HG02938 (cell line): ENCODE data around the gene TBC1D22A.

Experiments used
- ATAC-seq: cut with Tn5 transposase; IDR thresholded peaks from one replicate; pipeline ENCODE4 v1.9.1; 2021; ENCODE audit warnings: mild to moderate bottlenecking, moderate library complexity; ENCODE audit not compliant: unreplicated experiment

TBC1D22A gene

DNA sequence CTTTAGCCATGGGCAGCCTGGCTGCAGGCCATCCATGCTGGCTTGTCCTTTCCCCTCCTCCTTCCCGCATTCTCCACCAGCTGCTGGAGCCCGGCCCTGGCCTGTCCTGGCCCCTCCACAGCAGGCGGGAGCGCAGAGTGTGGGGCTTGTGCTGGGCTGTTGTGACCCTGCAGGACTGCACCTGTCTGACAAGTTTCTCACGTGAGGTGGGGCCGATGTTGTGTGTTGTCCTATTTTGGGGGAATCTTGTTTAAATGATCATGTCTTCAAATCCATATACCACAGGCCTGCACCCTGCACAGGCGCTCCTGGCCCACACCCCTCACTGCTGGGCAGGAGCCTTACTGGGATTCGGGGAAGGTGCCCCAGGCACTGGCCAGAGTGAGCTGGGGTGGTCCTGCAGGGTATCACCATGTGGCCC, 30.4 kb downstream of the TBC1D22A start:
- ATAC-seq = no peak

DNA sequence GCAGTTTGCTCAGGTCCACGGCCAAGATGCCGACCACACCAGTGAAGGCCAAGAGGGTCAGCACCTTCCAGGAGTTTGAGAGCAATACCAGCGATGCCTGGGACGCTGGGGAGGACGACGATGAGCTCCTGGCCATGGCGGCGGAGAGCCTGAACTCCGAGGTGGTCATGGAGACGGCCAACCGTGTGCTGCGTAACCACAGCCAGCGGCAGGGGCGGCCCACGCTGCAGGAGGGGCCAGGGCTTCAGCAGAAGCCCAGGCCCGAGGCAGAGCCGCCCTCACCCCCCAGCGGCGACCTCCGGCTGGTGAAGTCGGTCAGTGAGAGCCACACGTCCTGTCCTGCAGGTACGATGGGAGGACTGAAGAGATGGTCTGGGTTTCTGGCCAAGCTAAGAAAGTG, 31.0 kb downstream of the TBC1D22A start:
- ATAC-seq = no peak

DNA sequence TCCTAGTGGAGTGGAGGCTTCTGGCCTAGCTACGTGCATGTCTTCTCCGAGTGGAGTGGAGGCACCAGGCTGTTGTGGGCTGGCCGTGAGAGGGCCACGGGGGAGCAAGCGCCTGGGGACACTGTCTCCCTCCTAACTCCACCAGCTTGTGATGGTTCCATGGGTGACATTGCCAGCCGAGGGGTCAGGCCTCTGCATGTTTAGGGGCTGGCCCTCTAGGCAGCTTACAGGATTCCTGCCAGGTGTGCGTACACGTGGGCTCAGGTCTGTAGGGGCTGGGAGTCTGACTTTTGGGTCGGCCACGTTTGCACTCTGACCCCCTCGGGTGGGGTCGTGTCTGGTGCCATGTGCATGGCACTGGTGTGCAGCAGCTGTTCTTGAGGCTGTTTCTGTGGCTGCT, 31.6 kb downstream of the TBC1D22A start:
- ATAC-seq = no peak

DNA sequence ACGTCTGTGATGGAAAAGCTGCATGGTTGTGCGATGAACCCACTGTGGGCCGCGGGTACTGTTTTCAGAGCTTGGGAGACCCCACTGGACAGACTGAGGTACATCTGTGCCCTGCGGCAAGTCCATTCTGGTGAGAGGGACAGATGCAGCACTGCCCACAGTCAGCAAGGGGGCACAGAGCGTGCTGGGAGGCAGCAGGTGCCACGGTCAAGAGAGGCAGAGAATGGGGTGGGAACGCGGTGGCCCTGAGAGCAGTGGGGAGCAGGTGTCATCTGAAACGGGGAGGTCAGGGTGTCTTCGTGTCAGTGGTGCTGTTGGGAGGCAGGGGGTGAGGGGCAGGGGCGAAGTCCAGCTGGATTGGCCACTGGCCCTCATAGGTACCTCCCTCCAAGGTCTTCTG, 32.0 kb downstream of the TBC1D22A start:
- ATAC-seq = no peak

DNA sequence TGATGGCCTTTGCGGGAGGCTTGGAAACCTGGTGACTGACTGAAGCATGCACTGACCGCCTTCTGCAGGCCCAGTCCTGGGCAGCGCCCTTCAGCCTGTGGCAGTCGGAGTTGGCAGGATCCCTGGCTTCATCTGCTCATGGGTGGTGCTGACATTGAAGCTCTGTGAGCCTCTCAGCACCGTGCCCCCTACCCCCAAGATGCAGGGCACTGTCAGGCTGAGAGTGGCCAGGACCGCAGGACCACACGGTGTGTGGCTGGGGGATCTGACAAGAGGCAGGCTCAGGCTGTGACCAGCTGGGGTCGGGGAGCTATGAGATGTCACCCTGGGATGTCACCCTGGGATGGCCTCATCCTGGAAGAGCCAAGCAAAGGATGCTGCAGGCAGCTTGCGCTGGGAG, 32.7 kb downstream of the TBC1D22A start:
- ATAC-seq = no peak

DNA sequence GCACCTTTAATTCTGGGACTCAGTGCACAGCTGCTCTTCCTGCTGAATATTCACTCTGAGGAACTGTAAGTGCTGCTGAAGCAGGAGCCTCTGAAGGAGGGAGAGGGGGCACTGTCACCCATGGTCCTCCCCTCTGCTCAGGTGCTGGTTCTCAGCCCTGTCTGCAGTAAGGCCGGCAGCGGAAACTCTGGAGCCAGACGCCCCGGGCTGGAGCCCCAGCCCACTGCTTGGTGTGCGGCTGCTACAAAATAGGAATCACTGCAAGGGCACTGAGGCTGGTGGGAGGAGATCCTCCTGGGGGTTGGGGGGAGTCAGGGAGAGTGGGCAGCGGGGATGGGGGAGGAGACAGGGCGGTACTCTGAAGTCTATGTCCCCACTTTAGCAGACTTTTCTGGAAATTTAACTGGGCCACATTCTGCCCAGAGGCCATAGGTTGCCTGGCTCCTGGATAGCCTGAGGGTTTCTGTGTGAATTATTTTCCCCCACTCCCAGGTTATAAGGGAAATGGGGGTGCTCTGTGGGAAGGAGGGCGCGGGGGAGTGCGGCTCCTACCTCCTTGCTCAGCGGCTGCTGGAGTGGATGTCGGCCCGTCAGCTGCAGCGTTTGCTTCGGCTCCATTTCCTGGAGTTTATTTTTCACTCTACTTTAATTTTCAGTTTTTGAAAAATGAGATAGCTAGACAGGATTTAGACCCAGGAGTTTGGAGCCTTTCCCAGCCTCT, 33.6 kb downstream of the TBC1D22A start:
- ATAC-seq = no peak

DNA sequence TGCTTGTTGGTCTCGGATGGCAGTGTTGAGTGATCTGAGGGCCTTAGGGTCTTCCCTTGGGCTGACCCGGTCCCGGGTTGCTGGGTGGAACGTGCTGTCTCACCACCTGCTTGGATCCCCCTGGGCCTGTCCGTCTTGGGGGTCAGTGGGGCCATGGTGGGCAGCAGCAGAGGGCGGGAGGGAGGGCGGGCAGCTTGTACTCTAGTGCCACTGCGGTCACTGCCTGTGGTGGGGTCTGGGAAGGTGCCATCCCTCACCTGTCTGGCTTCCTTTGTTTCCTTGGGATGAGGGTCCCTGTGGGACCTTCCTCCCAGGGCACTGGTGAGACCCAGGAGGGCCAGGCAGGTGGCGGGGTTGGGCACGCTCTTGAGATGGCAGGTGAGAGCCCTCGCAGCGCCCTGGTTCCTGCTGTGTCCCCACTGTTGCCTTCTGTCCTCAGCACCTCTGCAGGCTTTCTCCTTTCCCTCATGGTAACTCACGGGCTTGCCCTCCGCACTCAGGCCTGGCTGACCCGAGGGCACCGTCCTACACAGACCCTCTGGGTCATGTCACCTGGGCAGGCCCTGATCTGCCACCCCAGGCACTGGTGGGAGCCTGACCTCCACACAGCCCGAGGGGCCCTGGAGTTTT, 34.2 kb downstream of the TBC1D22A start:
- ATAC-seq = no peak

DNA sequence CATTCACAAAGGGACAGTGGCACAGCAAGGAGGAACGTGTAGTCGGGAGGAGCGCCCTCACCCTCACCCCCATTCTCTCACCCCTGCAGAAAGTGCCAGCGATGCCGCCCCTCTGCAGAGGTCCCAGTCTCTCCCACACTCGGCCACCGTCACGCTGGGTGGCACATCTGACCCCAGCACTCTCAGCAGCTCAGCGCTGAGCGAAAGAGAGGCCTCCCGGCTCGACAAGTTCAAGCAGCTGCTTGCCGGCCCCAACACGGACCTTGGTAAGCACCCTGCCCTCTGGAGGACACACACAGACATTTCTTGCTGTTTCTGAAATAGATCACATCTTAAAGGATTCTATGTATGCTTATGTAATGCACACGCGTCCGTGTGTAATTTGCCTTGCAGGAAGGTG, 34.9 kb downstream of the TBC1D22A start:
- no peak for ATAC-seq

DNA sequence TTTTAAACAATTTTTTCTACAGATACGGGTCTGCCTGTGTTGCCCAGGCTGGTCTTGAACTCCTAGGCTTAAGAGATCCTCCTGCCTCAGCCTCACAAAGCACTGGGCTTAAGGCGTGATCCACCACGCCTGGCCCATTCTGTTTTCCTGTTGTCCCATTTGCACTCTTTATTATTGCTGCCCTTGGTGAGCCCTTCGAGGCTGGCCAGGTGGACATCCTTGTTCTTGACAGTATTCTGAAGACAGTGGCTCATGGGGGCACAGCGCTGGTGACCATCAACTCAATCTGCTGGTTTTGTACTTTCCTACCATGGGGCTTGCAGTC, 35.6 kb downstream of the TBC1D22A start:
- ATAC-seq = no peak

DNA sequence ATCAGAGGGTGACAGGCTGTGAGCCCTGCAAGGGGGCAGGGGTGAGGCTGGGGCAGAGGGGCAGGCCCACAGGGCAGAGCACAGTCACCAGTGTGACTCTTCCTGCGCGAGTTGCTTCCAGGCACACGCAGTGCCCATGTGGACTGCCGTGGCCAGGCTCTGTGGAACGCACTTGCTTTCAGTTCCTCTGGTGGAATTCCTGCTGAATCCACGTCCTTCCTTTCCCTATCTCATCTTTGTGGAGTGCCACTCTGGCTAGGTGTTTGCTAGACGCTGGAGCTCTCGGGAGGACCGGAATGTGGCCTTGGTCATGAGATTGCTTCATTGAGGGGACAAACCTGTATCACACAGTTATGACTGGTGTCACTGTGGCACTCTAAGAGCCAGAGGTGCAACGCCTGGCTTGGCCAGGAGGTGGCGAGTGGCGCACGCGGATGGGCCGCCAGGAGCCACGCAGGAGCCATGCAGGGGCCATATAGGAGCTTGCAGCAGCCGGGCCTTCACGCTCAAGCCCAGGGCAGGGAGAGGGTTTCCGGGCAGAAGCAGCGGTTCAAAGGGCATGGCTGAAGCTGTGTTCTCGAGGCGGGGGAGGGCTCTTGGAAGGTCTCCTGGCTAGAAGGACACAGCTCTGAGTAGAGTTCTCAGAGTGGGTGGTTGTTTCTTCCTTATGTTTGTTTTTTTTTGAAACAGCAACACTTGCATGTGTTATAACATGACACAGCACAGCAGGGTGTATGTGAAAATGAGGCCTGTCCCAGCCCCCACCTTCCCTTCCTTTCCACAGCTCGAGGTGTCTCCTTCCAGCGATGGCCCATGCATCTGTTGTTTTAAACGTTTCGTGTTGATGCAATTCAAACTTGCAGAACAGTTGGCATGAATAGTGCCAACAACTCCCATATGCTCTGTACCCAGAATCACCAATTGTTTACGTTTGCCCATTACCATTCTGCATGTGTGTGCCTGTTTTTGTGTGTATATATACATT, 36.2 kb downstream of the TBC1D22A start:
- no peak for ATAC-seq

DNA sequence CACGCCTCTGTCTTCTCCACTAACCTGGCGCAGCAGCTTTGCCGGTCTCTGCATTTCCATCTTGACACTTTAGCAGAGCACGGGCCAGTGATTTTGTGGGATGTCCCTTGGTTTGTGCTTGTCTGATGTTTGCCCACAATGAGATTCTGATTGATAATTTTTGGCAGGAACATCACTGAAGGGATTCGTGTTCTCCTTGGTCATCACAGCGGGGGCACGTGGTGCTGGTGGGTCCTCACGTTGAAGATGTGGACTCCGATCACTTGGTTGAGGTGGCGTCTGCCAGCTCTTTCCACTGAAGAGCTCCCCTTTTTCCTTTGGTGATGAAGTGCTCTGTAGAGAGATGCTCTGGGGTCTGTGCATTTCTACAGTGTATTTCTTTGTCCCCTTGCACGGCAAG, 37.2 kb downstream of the TBC1D22A start:
- no peak for ATAC-seq

DNA sequence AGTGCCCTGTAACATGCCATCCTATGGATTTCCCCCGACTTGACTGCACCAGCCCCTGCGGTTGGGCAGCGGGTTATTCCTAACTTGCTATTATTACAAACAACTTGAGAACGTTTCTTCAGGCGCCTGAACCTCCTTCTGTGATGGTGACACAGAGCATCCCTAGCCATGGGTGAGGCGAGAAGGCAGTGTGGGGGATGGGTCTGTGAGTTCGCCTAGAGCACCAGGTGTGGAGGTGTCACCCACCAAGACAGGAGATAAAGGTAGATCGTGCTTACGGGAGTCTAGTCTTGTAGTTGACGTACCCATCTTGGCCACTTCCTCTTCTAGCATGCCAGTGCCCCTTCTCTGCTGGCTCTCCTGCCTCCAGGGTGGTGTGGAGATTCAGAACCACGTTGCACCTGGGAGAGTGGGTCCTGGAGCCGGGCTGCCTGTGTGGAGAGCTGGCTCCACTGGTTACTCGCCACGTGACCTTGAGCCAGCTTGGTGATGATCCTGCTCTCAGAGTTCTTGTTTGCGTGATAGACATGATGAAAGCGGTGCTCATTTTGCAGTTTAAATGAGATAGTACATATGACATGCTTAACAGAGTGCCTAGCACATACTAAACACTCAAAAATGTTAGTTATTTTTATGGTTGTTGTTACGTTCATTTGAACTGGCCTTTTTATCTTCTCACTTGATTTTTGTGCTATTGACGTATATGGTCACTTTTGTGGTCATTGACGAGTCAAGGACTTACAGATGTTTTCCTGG, 37.8 kb downstream of the TBC1D22A start:
- no peak for ATAC-seq

DNA sequence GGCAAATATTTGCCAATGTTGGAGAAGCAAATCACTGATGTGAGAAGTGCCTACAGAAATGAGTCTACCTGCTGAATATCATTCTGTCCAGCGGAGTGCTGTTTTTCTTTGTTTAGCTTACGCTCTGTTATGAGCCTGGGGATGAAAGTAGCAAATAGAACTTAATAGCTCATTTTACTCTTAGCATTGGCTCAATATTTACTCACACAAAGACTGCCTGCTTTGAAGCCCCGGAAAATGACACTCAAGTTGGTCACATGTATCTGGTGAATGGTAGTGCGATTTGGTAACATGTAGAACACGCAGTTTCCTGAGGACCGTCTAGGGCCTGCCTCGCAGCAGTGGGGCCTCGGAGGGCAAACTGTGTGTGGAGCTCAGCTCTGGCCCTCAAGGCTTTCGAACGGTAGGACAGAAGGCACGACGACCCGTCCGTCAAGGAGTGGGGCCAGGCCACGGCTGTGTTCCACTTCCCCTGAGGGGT, 38.9 kb downstream of the TBC1D22A start:
- ATAC-seq = no peak

DNA sequence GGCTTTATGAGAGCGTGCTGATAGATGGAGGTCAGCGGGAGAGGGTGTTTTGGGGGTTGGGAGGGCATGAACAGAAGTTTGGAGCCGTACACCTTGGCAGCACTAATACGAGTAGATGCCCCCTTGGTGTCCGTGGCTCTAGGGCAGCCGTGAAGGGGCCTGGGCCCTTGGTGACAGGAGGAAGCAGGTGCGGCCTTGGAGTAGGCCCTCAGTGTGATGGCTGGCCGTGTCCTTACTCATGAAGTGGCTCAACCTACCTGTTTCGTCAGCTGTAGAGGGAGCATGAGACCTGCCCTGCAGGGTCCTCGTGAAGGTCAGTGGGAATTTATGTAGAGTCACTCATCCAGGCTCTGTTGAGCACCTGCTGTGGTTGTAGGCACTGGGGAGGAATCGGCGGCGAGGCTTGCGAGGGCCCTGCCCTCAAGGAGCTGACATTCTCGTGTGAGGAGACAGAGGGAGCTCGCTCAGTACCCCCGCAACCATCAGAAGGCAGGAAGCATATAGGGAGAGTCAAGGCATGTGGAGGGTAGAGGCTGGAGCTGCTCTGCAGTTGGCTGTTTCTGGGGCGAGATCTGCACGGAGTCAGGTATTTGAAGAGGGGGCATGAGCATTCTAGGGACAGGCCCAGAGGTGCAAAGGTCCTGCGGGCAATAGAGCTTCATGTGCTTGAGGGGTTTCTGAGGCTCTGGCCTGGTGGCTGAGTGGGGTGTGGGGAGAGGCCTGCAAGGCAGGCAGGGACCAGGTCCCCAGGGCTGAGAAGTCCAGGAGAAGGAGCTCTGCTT, 39.6 kb downstream of the TBC1D22A start:
- ATAC-seq = no peak

DNA sequence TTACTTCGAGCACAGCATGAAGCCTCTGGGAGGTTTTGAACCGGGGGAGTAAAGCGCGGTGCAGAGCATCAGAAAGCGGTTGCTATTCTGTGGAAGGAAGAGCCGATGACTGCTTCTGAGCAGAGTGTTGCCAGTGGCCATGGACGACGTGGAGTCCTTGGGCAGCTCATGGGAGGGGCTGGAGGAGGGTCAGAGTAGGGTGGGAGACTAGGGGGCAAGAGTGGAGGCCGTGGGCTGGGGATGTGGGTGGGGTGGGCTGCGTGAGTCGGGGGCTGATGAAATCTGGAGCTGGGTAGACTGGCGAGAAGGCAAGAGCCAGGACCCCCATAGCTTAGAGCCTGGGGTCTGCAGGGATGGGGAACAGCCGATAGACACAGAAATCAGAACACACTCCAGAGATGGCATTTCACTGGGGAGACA, 40.2 kb downstream of the TBC1D22A start:
- no peak for ATAC-seq

DNA sequence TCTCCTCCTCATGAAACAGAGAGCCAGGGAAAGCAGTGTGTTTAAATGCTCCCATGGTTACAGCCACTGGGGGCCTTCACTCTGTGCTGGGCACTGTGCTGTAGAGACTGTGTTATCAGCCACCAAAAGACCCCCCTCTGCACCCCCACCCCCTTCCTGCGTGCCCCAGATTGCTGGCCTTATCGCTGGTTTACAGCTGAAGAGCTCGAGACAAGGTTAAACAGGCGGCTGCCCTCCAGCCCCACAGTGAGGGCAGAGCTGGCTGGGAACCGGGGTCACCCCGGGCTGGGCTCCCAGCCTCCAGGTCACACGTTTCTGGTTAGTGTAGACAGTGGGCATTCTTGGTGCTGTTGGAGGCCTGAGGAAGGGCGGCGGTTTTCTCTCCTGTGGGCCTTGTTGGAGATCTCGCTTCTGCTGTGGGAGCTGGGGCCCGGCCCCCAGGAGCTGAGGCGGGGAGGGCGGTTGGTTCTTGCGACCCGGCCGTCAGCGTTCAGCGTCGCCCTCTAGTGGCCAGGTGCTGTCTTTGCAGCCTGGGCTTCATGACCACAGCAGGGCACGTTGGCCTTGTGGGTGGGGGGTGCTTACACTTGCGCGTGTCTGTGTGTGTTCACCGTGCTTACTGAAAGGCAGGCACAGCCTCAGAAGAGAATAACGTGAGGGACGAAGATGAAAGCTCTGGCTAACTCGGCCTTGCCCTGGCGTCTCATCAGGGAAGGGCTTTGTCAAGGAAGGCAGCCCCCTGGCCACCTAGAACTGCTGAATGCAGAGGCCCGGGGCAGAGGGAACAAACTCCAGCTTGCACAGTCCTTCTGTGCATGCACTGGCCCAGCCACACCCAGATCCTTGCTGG, 40.8 kb downstream of the TBC1D22A start:
- ATAC-seq = no peak

DNA sequence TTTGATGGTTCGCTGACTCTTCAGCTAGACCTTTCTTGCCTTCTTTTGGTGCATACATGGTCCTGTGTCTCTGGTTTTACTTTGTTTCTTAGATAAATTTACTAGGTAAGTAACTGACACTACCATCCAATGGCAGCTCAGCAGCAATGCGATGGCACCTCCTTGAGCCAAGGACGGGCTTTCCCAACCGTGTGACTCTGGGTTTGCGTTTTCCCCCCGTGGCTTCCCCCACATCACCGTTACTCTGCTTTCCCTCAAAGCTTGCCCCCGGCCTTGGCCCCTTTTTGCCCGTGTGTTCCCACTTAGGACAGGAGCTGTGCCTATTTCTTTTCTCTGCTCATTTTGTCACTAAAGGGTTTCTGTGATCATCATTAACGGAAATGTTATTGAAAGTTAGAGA, 41.5 kb downstream of the TBC1D22A start:
- no peak for ATAC-seq

DNA sequence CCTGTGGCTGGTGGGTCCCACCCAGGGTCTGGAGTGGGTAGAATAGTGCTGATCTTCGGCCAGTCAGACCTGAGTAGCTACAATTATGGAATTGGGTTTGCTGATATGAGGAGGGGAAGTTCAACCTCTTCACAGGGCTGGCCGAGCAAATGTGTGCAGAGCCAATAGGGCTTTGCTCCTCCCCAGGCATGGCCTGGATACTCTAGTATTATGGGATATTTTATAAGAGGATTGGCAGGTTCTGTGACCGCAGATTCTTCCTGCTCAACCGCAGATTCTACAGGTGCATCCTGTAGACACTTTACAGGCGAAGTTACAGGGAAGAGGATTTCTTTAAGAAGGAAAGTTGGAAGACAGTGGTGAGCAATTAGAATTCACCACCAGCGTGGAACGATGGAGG, 44.3 kb downstream of the TBC1D22A start:
- no peak for ATAC-seq

DNA sequence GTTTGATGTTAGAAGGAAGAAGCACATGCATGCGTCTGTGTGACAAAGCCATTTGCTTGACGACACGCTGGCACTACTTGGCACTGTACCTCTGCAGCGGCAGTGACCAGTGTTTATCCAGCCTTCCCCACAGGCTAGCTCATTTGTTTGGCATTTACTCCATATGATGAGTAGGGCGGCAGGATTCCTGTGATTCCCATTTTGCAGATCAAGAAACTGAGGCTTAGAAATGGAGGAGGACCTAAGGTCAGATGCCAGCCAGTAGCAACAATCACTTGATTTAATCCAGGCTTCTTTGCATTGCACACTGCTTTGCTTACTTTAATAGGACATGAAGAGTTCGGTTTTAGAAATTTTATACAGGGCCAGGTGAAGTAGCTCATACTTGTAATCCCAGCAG, 45.0 kb downstream of the TBC1D22A start:
- no peak for ATAC-seq
